ENCODE results near the gene AOPEP. TPM values are rescaled to one million over a fixed set of nuclear protein-coding genes. Genes with fewer than 3 reads are reported as not detected.

AOPEP gene
- total and polyA plus RNA-seq, 2 of the 13 experiments (the other 11 are each of a cell fraction or from before 2014, with no cell fraction given): 22.2 to 41.6 TPM

GRCh38 chr9:94899464-94900221 is 173.1 kb downstream of the AOPEP start (continued):
- TF ChIP-seq HNF1A (IDR thresholded peaks at IDR 0.05; ENCODE audit: low read depth) (peak; percentile 94), HNF1A (CRISPR knock-in tag; IDR thresholded peaks at IDR 0.05; ENCODE audit: borderline replicate concordance) (peak; percentile 94), KAT7 (CRISPR knock-in tag; IDR thresholded peaks at IDR 0.05; ENCODE audit: borderline replicate concordance) (no peak), ZNF570 (CRISPR knock-in tag; IDR thresholded peaks at IDR 0.05; ENCODE audit: borderline replicate concordance) (no peak), ZNF543 (CRISPR knock-in tag; IDR thresholded peaks at IDR 0.05) (no peak), MAFG (CRISPR knock-in tag; IDR thresholded peaks at IDR 0.05) (no peak), EP300 (IDR thresholded peaks at IDR 0.05; ENCODE audit: low read depth in 2 of 2, low read length in 2 of 2) (peak in 1 of 2 experiments; percentile 90; a peak in 2 of 4 replicates), EP300 (CRISPR knock-in tag; IDR thresholded peaks at IDR 0.05; ENCODE audit: borderline replicate concordance) (no peak; the same call in 1 of the 2 replicates), ZNF350 (CRISPR knock-in tag; IDR thresholded peaks at IDR 0.05; ENCODE audit: borderline replicate concordance, low read depth) (no peak), ZNF224 (CRISPR knock-in tag; IDR thresholded peaks at IDR 0.05) (no peak), EHMT2 (IDR thresholded peaks at IDR 0.05; ENCODE audit: borderline replicate concordance, low read depth, low read length) (peak; percentile 29; the same call in 1 of the 2 replicates), KLF16 (CRISPR knock-in tag; IDR thresholded peaks at IDR 0.05) (peak in 1 of 2 experiments; percentile 44; a peak in 1 of 4 replicates), RELA (CRISPR knock-in tag; IDR thresholded peaks at IDR 0.05) (no peak), ZNF275 (CRISPR knock-in tag; IDR thresholded peaks at IDR 0.05; ENCODE audit: borderline replicate concordance) (no peak; the same call in 1 of the 2 replicates), ZZZ3 (CRISPR knock-in tag; IDR thresholded peaks at IDR 0.05; ENCODE audit: borderline replicate concordance) (no peak), ZNF503 (CRISPR knock-in tag; IDR thresholded peaks at IDR 0.05) (peak; percentile 46; the same call in 1 of the 2 replicates), FOXA1 (IDR thresholded peaks at IDR 0.05) (no peak), FOXA1 (CRISPR knock-in tag; IDR thresholded peaks at IDR 0.05) (no peak), ZNF263 (CRISPR knock-in tag; IDR thresholded peaks at IDR 0.05) (peak; percentile 29; the same call in 1 of the 2 replicates), ZNF83 (CRISPR knock-in tag; IDR thresholded peaks at IDR 0.05; ENCODE audit: borderline replicate concordance) (no peak), ZNF232 (CRISPR knock-in tag; IDR thresholded peaks at IDR 0.05; ENCODE audit: borderline replicate concordance) (no peak), RFX5 (IDR thresholded peaks at IDR 0.05; ENCODE audit: low read depth, low read length) (no peak), MAFF (IDR thresholded peaks at IDR 0.05; ENCODE audit: low read depth, low read length) (no peak), ZFY (CRISPR knock-in tag; IDR thresholded peaks at IDR 0.05) (no peak)
